ENCODE measurements around the gene RBM39.

GRCh38 chr20:35729283-35729807, 12.7 kb downstream of the RBM39 start:
- TF ChIP-seq, protein P1, sequence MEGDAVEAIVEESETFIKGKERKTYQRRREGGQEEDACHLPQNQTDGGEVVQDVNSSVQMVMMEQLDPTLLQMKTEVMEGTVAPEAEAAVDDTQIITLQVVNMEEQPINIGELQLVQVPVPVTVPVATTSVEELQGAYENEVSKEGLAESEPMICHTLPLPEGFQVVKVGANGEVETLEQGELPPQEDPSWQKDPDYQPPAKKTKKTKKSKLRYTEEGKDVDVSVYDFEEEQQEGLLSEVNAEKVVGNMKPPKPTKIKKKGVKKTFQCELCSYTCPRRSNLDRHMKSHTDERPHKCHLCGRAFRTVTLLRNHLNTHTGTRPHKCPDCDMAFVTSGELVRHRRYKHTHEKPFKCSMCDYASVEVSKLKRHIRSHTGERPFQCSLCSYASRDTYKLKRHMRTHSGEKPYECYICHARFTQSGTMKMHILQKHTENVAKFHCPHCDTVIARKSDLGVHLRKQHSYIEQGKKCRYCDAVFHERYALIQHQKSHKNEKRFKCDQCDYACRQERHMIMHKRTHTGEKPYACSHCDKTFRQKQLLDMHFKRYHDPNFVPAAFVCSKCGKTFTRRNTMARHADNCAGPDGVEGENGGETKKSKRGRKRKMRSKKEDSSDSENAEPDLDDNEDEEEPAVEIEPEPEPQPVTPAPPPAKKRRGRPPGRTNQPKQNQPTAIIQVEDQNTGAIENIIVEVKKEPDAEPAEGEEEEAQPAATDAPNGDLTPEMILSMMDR (conservative IDR thresholded peaks at IDR 0.05; ENCODE audit: low read depth, low read length): no peak
- no peak for TF ChIP-seq EZH2 (IDR thresholded peaks at IDR 0.05; ENCODE audit: low read length, unreplicated experiment)
